Measurements from ENCODE around the gene MYBBP1A. TPM values are rescaled to one million over a fixed set of nuclear protein-coding genes. Genes with fewer than 3 reads are reported as not detected.
A peak's percentile ranks its signal among the peaks of the same experiment; 100 is the strongest.

The MYBBP1A gene
- total RNA-seq, 4 donors from 2014 or later = 73.4 to 127 (median 83.8) TPM

DNA sequence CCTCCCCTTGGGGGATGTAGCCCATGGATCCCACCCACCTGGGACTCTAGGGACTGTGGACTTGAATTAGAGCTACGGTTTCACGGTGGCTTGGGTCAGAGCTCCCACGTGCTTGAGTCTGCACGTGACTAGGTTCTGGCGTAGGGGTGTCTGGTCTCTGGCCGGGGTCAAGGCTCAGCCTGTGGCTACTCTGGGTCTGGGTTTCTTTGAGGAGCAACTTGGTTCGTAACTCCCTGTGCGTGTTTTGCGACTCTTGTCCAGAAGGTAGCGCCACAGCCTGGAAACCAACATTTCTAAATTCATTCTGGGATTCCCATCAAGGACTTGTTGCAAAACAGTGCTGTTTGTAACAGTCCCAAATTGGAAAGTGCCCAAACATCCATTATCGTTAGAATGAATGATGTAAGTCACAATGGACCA lies 5.7 kb upstream of the MYBBP1A start:
- no peaks in the 10 kb centered on the region for H3K36me3 ChIP-seq
- no peaks in the 10 kb centered on the region for H3K27me3 ChIP-seq
- no peak for DNase-seq (ENCODE audit: low spot score in 2 of 2)
- H3K9me3 ChIP-seq = no peaks in the 10 kb centered on the region
- H3K27ac ChIP-seq = peak overlapping the region; percentile 50
- H3K4me3 ChIP-seq = peak overlapping the region; percentile 32
- H3K4me1 ChIP-seq = peaks cover 42% of the 10 kb centered on the region
- 56% methylated on average over 7 of the region's 11 CpGs for WGBS
- no peak for TF ChIP-seq POLR2A (IDR thresholded peaks at IDR 0.05)

DNA sequence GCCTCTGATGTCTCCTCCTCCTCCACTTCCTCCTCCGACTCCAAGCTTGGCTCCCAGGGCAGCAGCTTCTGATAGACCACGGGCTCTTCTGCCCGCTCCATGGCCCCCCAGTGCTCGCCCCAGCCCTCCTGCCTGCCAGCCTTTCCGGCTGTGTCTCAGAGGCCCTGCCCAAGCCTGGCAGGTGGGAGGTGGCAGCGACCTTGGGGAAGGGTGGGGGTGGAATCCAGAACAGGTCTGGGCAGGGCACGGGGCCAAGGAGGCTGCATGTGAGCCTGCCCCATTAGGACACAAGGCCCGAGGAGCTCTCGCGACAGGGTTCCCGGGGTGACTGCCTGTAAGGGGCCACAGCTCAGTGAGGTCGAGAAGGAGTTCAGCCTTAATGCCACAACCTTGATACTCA lies 5.2 kb upstream of the MYBBP1A start, which contains the start of gene GGT6:
Gene GGT6 (minus strand): TSS at position 157 of the 400 bp plus-strand sequence. CDS start 56 bp downstream, at position 101.
- H3K27ac ChIP-seq = peak within 1 kb of the TSS; percentile 50
- H3K27me3 ChIP-seq = no peaks in the 10 kb centered on the region
- no peaks in the 10 kb centered on the region for H3K9me3 ChIP-seq
- DNase-seq (ENCODE audit: low spot score in 2 of 2) = peak in 1 of 2 donors; percentile 82
- peaks cover 42% of the 10 kb centered on the region for H3K4me1 ChIP-seq
- no peak for TF ChIP-seq EP300 (IDR thresholded peaks at IDR 0.05)
- TF ChIP-seq POLR2AphosphoS5 (IDR thresholded peaks at IDR 0.05) = peak in 1 of 3 donors; percentile 20
- TF ChIP-seq POLR2A (IDR thresholded peaks at IDR 0.05) = no peak
- TF ChIP-seq, protein P1, sequence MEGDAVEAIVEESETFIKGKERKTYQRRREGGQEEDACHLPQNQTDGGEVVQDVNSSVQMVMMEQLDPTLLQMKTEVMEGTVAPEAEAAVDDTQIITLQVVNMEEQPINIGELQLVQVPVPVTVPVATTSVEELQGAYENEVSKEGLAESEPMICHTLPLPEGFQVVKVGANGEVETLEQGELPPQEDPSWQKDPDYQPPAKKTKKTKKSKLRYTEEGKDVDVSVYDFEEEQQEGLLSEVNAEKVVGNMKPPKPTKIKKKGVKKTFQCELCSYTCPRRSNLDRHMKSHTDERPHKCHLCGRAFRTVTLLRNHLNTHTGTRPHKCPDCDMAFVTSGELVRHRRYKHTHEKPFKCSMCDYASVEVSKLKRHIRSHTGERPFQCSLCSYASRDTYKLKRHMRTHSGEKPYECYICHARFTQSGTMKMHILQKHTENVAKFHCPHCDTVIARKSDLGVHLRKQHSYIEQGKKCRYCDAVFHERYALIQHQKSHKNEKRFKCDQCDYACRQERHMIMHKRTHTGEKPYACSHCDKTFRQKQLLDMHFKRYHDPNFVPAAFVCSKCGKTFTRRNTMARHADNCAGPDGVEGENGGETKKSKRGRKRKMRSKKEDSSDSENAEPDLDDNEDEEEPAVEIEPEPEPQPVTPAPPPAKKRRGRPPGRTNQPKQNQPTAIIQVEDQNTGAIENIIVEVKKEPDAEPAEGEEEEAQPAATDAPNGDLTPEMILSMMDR (IDR thresholded peaks at IDR 0.05) = no peak
- WGBS = 61% methylated on average over 6 of the region's 12 CpGs
- peak within 1 kb of the TSS; percentile 32 for H3K4me3 ChIP-seq
- no peaks in the 10 kb centered on the region for H3K36me3 ChIP-seq

DNA sequence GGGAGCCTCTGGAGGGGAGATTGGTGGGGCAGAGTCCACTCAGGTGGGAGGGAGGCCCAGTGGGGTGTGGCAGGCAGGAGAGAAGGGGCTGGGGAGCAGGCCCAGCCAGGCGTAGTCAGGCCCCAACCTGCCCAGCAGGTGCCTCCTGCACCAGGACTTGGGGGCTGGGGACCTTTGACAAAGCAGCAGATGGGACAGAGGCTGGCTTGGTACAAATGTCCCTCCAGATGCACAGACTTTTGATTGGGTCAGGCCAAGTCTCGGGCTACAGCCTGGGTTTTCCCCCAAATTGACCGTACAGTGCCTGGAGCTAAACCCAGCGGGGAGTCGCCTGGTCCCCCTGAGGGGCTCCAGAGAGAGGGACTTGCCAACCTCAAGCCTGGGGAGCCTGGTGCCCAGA lies 4.8 kb upstream of the MYBBP1A start:
- Histone ChIP-seq H3K27me3 (no peaks in the 10 kb centered on the region), H3K4me1 (peaks cover 42% of the 10 kb centered on the region), H3K9me3 (no peaks in the 10 kb centered on the region), H3K4me3 (peak overlapping the region; percentile 32), H3K36me3 (no peaks in the 10 kb centered on the region), H3K27ac (peak overlapping the region; percentile 50)
- TF ChIP-seq EP300 (IDR thresholded peaks at IDR 0.05) = no peak
- no peak for TF ChIP-seq POLR2A (IDR thresholded peaks at IDR 0.05)
- no peak for TF ChIP-seq POLR2AphosphoS5 (IDR thresholded peaks at IDR 0.05)
- TF ChIP-seq, protein P1 (IDR thresholded peaks at IDR 0.05) = no peak
- DNase-seq (ENCODE audit: low spot score in 2 of 2) = no peak
- WGBS = 81% methylated on average over 3 of the region's 5 CpGs

DNA sequence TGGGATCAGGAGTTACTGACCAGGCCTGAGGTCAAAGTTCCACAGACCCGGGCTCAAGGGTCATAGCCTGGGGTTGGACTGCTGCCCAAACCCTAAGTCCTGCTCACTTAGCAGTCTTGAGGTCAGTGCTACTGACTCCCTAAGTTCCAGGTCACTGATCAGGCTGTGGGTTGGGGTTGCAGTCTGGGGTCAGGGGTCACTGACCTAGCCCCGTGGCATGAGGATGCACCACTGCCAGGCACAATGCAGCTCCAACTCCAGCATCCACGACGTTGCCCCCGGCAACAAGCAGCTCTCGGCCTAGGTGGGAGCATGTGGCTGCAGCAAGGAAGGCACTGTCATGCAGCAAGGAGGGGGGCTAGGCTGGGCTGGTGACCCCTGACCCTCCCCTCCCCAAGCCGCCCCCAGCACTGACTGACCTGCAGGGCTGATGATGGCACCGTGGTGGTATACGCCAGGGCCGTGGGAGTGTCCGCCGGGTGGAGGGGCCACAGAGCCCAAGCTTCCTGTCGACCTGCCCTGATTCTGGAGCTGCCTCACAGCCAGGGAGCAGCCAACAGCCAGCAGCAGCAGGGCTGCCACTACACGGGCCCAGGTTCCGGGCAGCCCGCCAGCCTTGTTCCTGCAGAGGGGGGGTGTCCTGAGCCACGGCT lies 4.1 kb upstream of the MYBBP1A start:
- no CpG with 5 or more reads among the region's 17 CpGs for WGBS
- no peaks in the 10 kb centered on the region for H3K9me3 ChIP-seq
- H3K27me3 ChIP-seq = no peaks in the 10 kb centered on the region
- peak overlapping the region; percentile 32 for H3K4me3 ChIP-seq
- no peak overlapping the region for H3K27ac ChIP-seq
- peaks cover 49% of the 10 kb centered on the region for H3K4me1 ChIP-seq
- TF ChIP-seq, protein P1 (IDR thresholded peaks at IDR 0.05) = no peak
- TF ChIP-seq POLR2A (IDR thresholded peaks at IDR 0.05) (no peak), POLR2AphosphoS5 (IDR thresholded peaks at IDR 0.05) (no peak), EP300 (IDR thresholded peaks at IDR 0.05) (no peak)
- no peak for DNase-seq (ENCODE audit: low spot score in 2 of 2)
- no peaks in the 10 kb centered on the region for H3K36me3 ChIP-seq

DNA sequence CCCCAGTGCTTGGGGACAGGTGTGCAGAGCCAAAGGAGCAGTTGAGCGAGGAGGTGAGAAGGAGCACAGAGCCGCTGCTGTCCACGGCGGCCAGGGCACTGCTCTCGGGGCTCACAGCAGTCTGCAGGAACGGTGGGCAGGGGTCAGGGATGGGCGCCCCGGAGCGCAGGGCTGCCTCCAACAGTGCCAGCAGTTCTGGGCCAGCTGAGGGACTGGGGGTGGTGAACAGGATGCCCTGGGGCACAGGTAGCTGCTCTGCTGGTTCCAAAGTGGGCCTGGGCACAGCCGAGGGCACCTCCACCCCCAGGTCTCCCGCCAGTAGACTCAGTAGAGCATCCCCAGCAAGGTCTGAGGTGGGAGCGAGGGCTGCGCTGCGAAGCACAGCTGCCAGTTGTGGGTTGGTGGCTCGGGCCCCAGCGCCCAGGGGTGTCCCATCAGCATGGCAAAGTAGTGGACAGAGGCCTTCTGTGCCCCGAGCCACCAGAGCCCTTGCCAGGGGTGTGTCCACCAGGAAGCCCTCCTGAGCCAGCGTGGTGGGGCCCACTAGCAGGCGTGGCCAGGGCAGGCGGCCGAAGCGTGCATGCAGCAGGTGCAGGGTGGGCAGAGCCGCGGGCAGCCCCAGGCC lies 3.3 kb upstream of the MYBBP1A start:
- Histone ChIP-seq H3K27me3 (no peaks in the 10 kb centered on the region), H3K4me1 (peaks cover 58% of the 10 kb centered on the region), H3K4me3 (no peak overlapping the region), H3K36me3 (peaks cover 6% of the 10 kb centered on the region), H3K9me3 (no peaks in the 10 kb centered on the region), H3K27ac (no peak overlapping the region)
- TF ChIP-seq POLR2A (IDR thresholded peaks at IDR 0.05) (no peak), POLR2AphosphoS5 (IDR thresholded peaks at IDR 0.05) (no peak), EP300 (IDR thresholded peaks at IDR 0.05) (no peak)
- TF ChIP-seq, protein P1 (IDR thresholded peaks at IDR 0.05) = no peak
- WGBS = 75% methylated on average over 5 of the region's 24 CpGs
- no peak for DNase-seq (ENCODE audit: low spot score in 2 of 2)
